ENCODE results near the gene TDG.

TDG gene

DNA sequence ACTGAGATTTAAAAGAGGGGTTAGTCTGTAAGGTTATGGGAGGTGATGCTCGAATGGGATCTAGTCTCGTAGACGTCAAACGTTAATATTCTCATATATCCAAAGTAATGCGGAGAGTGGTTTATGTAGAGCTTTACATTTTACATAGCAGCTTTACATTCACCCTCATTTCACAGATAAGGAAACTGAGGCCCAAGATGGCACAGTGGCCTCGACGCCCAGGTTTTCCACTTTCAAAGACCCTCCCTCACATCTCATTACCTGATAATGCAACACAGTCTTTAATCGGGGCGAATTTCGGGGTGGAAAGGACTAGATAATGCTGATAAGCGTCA, 450 bp upstream of the TDG start:
- peaks cover 60% of the 10 kb centered on the region for H3K4me1 Mint-ChIP-seq
- H3K4me3 Mint-ChIP-seq = peak overlapping the region; percentile 95
- peaks cover 30% of the 10 kb centered on the region for H3K36me3 Mint-ChIP-seq (ENCODE audit: low read depth)
- H3K9me3 Mint-ChIP-seq = peaks cover 3% of the 10 kb centered on the region
- no peaks in the 10 kb centered on the region for H3K27me3 Mint-ChIP-seq (ENCODE audit: low read depth, poor library complexity)
- H3K27ac Mint-ChIP-seq = peak overlapping the region; percentile 99
- TF ChIP-seq, protein P1, sequence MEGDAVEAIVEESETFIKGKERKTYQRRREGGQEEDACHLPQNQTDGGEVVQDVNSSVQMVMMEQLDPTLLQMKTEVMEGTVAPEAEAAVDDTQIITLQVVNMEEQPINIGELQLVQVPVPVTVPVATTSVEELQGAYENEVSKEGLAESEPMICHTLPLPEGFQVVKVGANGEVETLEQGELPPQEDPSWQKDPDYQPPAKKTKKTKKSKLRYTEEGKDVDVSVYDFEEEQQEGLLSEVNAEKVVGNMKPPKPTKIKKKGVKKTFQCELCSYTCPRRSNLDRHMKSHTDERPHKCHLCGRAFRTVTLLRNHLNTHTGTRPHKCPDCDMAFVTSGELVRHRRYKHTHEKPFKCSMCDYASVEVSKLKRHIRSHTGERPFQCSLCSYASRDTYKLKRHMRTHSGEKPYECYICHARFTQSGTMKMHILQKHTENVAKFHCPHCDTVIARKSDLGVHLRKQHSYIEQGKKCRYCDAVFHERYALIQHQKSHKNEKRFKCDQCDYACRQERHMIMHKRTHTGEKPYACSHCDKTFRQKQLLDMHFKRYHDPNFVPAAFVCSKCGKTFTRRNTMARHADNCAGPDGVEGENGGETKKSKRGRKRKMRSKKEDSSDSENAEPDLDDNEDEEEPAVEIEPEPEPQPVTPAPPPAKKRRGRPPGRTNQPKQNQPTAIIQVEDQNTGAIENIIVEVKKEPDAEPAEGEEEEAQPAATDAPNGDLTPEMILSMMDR (IDR thresholded peaks at IDR 0.05) = no peak
- DNase-seq = no peak

DNA sequence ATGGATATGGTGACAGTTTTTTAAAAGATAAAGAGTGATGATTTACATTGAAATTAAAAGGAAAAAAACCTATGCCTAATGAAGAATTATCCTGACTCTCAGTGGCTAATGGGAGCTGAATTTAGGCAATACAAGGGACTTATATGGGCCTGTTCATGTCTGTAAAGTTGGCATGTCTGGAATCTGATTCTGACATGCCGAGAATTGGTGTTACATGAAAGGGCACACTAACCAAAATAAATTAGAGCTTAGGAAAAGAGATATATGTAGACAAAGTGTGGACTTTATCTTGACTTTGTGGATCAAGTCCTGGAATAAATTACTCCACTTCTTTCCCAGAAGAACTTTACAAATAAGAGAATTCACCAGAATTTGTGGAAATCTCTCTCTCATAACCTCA, 1.1 kb downstream of the TDG start:
- no peaks in the 10 kb centered on the region for H3K9me3 Mint-ChIP-seq
- H3K27ac Mint-ChIP-seq = peak overlapping the region; percentile 99
- DNase-seq = no peak
- TF ChIP-seq, protein P1 (IDR thresholded peaks at IDR 0.05) = no peak
- H3K27me3 Mint-ChIP-seq (ENCODE audit: low read depth, poor library complexity) = no peaks in the 10 kb centered on the region
- peaks cover 31% of the 10 kb centered on the region for H3K36me3 Mint-ChIP-seq (ENCODE audit: low read depth)
- peaks cover 65% of the 10 kb centered on the region for H3K4me1 Mint-ChIP-seq
- H3K4me3 Mint-ChIP-seq = peak overlapping the region; percentile 95

DNA sequence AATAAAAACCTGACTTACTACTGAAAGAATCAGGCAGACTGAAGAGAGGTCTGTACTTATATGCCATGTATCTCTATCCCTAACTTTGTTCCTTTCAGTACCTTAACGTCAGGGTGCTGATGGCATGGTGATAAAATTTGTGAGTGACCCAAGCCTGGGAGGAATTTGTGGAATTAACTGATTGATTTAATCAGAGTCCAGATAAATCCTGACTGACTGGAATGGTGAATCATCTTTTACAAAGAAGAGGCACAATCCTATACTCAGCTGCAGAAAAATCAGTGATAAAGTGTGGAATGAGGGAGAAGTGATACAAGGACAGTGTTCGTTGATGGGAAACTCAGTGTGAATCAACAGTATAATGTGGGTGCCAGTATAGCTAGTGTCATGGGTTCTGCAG, 3.7 kb downstream of the TDG start:
- Mint-ChIP-seq H3K27me3 (ENCODE audit: low read depth, poor library complexity) (no peaks in the 10 kb centered on the region), H3K4me1 (peaks cover 52% of the 10 kb centered on the region), H3K4me3 (no peak overlapping the region), H3K27ac (no peak overlapping the region), H3K9me3 (no peaks in the 10 kb centered on the region), H3K36me3 (ENCODE audit: low read depth) (peaks cover 27% of the 10 kb centered on the region)
- DNase-seq = no peak
- TF ChIP-seq, protein P1 (IDR thresholded peaks at IDR 0.05) = no peak

DNA sequence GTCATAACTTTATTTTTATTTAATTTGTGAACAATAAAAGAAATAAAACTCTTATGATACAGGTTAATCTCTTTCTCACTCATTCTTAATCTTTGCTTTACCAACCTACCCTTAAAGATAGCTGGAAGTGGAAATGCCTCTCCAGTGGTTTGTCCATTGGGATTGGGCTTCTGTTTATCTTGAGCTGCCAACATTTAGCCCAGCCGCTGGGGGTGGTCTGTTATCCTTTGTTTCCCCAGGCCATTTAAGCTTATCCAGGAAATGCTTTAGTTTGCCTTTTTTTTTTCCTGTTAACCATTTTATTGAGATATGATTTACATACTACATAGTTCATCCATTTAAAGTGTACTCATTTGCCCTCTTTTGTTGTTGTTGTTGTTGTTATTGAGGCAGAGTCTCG, 8.2 kb downstream of the TDG start:
- peaks cover 13% of the 10 kb centered on the region for H3K4me1 Mint-ChIP-seq
- no peaks in the 10 kb centered on the region for H3K9me3 Mint-ChIP-seq
- peaks cover 50% of the 10 kb centered on the region for H3K36me3 Mint-ChIP-seq (ENCODE audit: low read depth)
- TF ChIP-seq, protein P1 (IDR thresholded peaks at IDR 0.05) = no peak
- H3K27me3 Mint-ChIP-seq (ENCODE audit: low read depth, poor library complexity) = no peaks in the 10 kb centered on the region
- no peak for DNase-seq
- H3K27ac Mint-ChIP-seq = peak overlapping the region; percentile 71
- no peak overlapping the region for H3K4me3 Mint-ChIP-seq

DNA sequence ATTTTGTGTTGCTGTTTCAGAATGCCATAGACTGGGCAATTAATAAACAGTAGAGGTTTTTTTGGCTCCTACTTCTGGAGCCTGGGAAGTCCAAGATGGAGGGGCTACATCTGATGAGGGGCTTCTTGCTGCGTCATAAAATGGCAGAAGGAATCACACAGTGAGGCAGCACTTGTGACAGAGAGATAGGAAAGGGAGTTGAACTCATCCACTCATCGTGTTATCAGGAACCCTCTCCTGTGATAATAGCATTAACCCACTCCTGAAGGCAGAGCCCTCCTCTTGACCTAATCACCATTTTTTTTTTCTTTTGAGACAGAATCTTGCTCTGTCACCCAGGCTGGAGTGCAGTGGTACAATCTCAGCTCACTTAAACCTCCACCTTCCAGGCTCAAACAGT, 9.7 kb downstream of the TDG start:
- no peak for DNase-seq
- Mint-ChIP-seq H3K27me3 (ENCODE audit: low read depth, poor library complexity) (no peaks in the 10 kb centered on the region), H3K9me3 (no peaks in the 10 kb centered on the region), H3K27ac (no peak overlapping the region), H3K4me1 (peaks cover 13% of the 10 kb centered on the region), H3K4me3 (no peak overlapping the region), H3K36me3 (ENCODE audit: low read depth) (peaks cover 58% of the 10 kb centered on the region)
- TF ChIP-seq, protein P1 (IDR thresholded peaks at IDR 0.05) = no peak

DNA sequence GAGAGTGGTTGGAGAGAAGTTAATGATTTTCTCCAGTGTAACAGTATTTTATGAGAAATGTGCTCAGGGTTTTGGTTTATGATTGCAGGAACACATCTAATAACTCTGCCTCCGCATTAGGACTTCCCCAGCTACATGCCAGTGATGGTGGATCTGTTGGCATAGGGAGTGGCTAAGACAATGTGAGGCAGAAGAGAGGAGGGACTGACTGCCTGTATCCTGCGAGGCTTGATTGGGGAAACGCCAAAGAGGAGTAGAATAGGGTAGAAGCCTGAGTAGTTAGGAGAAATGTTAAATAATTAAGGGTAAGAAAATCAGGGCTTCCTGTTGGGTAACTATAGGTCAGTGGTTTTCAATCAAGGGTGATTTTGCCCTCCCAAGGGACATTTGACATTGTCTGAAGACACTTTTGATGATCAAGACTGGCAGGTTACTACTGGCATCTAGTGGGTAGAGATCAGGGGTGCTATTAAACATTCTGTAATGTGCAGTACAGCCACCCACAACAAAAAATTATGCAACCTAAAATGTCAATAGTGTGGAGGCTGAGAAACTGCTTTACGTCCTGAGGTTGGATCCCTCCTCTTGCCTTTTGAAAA, 12.8 kb downstream of the TDG start:
- Mint-ChIP-seq H3K4me3 (no peak overlapping the region), H3K27ac (peak overlapping the region; percentile 39), H3K4me1 (peaks cover 8% of the 10 kb centered on the region), H3K9me3 (no peaks in the 10 kb centered on the region), H3K36me3 (ENCODE audit: low read depth) (peaks cover 76% of the 10 kb centered on the region), H3K27me3 (ENCODE audit: low read depth, poor library complexity) (no peaks in the 10 kb centered on the region)
- TF ChIP-seq, protein P1 (IDR thresholded peaks at IDR 0.05) = no peak
- DNase-seq = no peak

Data from nephron progenitor cell (in vitro differentiated cells).